H1 (cell line): ENCODE measurements around the gene SON. TPM values are rescaled to one million over a fixed set of nuclear protein-coding genes. Genes with fewer than 3 reads are reported as not detected.

Experiments
- CTCF ChIA-PET: fragments of 300-600 bp; sonication (Branson Sonifier 250); formaldehyde crosslinking; loops from one replicate; lab custom pipeline; 2021; ENCODE audit not compliant: partially characterized antibody; lab: Charles Lee
- POLR2A ChIA-PET: fragments of 300-600 bp; sonication (Branson Sonifier 250); formaldehyde crosslinking; loops from one replicate; lab custom pipeline; 2021; ENCODE audit warnings: inconsistent platforms; ENCODE audit not compliant: partially characterized antibody; lab: Charles Lee
- DNase-seq, 2 experiments: peaks; one replicate each; pipeline versions ENCODE4 v3.0.0 to v3.0.0-alpha.2; 2010 to 2022; ENCODE audit warnings: low spot score in 2 of 2, low read depth in 1 of 2, mixed read lengths in 1 of 2
- FAIRE-seq: peaks from 2 replicates; lab custom pipeline; 2011; peaks lifted over from hg19 to GRCh38; lab: Jason Lieb, UNC
- H2AFZ ChIP-seq: 2 replicates; pipeline ENCODE4 v1.8.1; 2012; ENCODE audit warnings: low read length, inconsistent platforms
- H2AK5ac ChIP-seq: 2 replicates; pipeline ENCODE4 v1.6.1; 2013; ENCODE audit warnings: low read depth, low read length
- H2BK120ac ChIP-seq: replicated peaks from 2 replicates; pipeline ENCODE3; 2013; ENCODE audit warnings: low read depth, low read length, inconsistent platforms
- H2BK12ac ChIP-seq: 2 replicates; pipeline ENCODE4 v1.6.1; 2013; ENCODE audit warnings: low read depth, low read length
- H2BK15ac ChIP-seq: 2 replicates; pipeline ENCODE4 v1.6.1; 2013; ENCODE audit warnings: low read length
- H2BK20ac ChIP-seq: 2 replicates; pipeline ENCODE4 v1.6.1; 2013; ENCODE audit warnings: low read length
- H2BK5ac ChIP-seq: 2 replicates; pipeline ENCODE4 v1.6.1; 2013; ENCODE audit warnings: low read depth, low read length
- H3K14ac ChIP-seq: 2 replicates; pipeline ENCODE4 v1.6.1; 2013; ENCODE audit warnings: inconsistent platforms; ENCODE audit not compliant: insufficient read length
- H3K18ac ChIP-seq: 2 replicates; pipeline ENCODE4 v1.6.1; 2013; ENCODE audit warnings: low read length; ENCODE audit errors: extremely low read depth
- H3K23ac ChIP-seq: 2 replicates; pipeline ENCODE4 v1.6.1; 2013; ENCODE audit warnings: inconsistent platforms; ENCODE audit not compliant: insufficient read length
- H3K23me2 ChIP-seq: 2 replicates; pipeline ENCODE4 v1.6.1; 2013; ENCODE audit warnings: low read depth, low read length
- H3K27ac ChIP-seq: 2 replicates; pipeline ENCODE4 v1.6.1; 2011; ENCODE audit warnings: low read depth, low read length, inconsistent platforms
- H3K27me3 ChIP-seq, 4 experiments: replicated peaks in 1 of 4; 1 replicate in 1 of 4; 2 replicates in 3 of 4; pipeline versions ENCODE4 v1.6.1 to v1.8.1; 2011 to 2013; ENCODE audit warnings: low read length in 3 of 4, mild to moderate bottlenecking in 3 of 4, inconsistent platforms in 2 of 4, mixed read lengths in 2 of 4, moderate library complexity in 1 of 4; ENCODE audit not compliant: control insufficient read depth in 3 of 4, insufficient read depth in 3 of 4; ENCODE audit errors: extremely low read depth in 1 of 4
- H3K36me3 ChIP-seq, 4 experiments: 2 replicates each; pipeline versions ENCODE4 v1.6.1 to v1.8.1; 2011 to 2013; ENCODE audit warnings: mild to moderate bottlenecking in 4 of 4, low read length in 3 of 4, moderate library complexity in 2 of 4, control low read depth in 1 of 4, inconsistent platforms in 1 of 4; ENCODE audit not compliant: insufficient read depth in 4 of 4, control insufficient read depth in 2 of 4
- H3K4ac ChIP-seq: replicated peaks from 2 replicates; pipeline ENCODE3; 2013; ENCODE audit warnings: low read length, low read depth, mixed read lengths, inconsistent platforms; ENCODE audit not compliant: insufficient read length
- H3K4me1 ChIP-seq, 4 experiments: replicated peaks in 1 of 4; 1 replicate in 1 of 4; 2 replicates in 3 of 4; pipeline versions ENCODE4 v1.6.1 to v1.8.1; 2011 to 2013; ENCODE audit warnings: low read length in 3 of 4, inconsistent platforms in 2 of 4, mixed read lengths in 1 of 4; ENCODE audit not compliant: insufficient read depth in 4 of 4, control insufficient read depth in 3 of 4
- H3K4me2 ChIP-seq, 2 experiments: 2 replicates each; pipeline versions ENCODE4 v1.6.1 to v1.8.1; 2011 to 2013; ENCODE audit warnings: low read depth in 2 of 2, low read length in 2 of 2, control low read depth in 1 of 2, inconsistent platforms in 1 of 2, mild to moderate bottlenecking in 1 of 2; ENCODE audit not compliant: insufficient read depth in 1 of 2
- H3K4me3 ChIP-seq, 4 experiments: fragments of 200-600, 300-600 bp in 1 of 4; sonication (generic), shearing (Covaris generic), sonication (Bioruptor Twin) in 1 of 4; 2 replicates each; pipeline versions ENCODE4 v1.5.1 to v1.8.1; 2011 to 2016; ENCODE audit warnings: low read length in 4 of 4, low read depth in 3 of 4, control low read depth in 2 of 4, inconsistent platforms in 2 of 4, mild to moderate bottlenecking in 2 of 4, mixed read lengths in 1 of 4, moderate library complexity in 1 of 4; ENCODE audit not compliant: insufficient read depth in 2 of 4; ENCODE audit errors: extremely low read depth in 1 of 4
- H3K56ac ChIP-seq: replicated peaks from 2 replicates; pipeline ENCODE3; 2013; ENCODE audit warnings: low read depth, mild to moderate bottlenecking, mixed read lengths, low read length, inconsistent platforms; ENCODE audit not compliant: insufficient read length
- H3K79me1 ChIP-seq: 2 replicates; pipeline ENCODE4 v1.6.1; 2013; ENCODE audit warnings: low read depth, low read length, control low read depth
- H3K79me2 ChIP-seq, 2 experiments: 2 replicates each; pipeline versions ENCODE4 v1.6.1 to v1.8.1; 2012 to 2013; ENCODE audit warnings: low read length in 2 of 2, mild to moderate bottlenecking in 2 of 2, inconsistent platforms in 1 of 2; ENCODE audit not compliant: insufficient read depth in 2 of 2, control insufficient read depth in 1 of 2
- H3K9ac ChIP-seq, 4 experiments: replicated peaks in 1 of 4; 1 replicate in 1 of 4; 2 replicates in 3 of 4; pipeline versions ENCODE4 v1.6.1 to v1.8.1; 2011 to 2013; ENCODE audit warnings: low read depth in 3 of 4, low read length in 3 of 4, control low read depth in 2 of 4, mild to moderate bottlenecking in 2 of 4, moderate library complexity in 2 of 4, inconsistent platforms in 1 of 4; ENCODE audit errors: extremely low read depth in 1 of 4
- H3K9me3 ChIP-seq, 2 experiments: 2 replicates each; pipeline versions ENCODE4 v1.6.1 to v1.8.1; 2012 to 2013; ENCODE audit warnings: mild to moderate bottlenecking in 2 of 2, moderate library complexity in 2 of 2, control low read depth in 1 of 2, inconsistent platforms in 1 of 2, low read depth in 1 of 2, low read length in 1 of 2, mixed read lengths in 1 of 2; ENCODE audit not compliant: insufficient read depth in 2 of 2
- H4K20me1 ChIP-seq, 2 experiments: replicated peaks in 1 of 2; 2 replicates each; pipeline versions ENCODE3 to v1.8.1; 2011 to 2013; ENCODE audit warnings: inconsistent platforms in 2 of 2, low read length in 2 of 2, mild to moderate bottlenecking in 1 of 2; ENCODE audit not compliant: insufficient read depth in 2 of 2, control insufficient read depth in 1 of 2
- H4K5ac ChIP-seq: 2 replicates; pipeline ENCODE4 v1.6.1; 2013; ENCODE audit warnings: low read length, low read depth, mixed read lengths, inconsistent platforms; ENCODE audit not compliant: insufficient read length
- H4K8ac ChIP-seq: 2 replicates; pipeline ENCODE4 v1.8.0; 2013; ENCODE audit warnings: mild to moderate bottlenecking, moderate library complexity, low read length, inconsistent platforms; ENCODE audit not compliant: insufficient read depth; ENCODE audit errors: extremely low read depth
- H4K91ac ChIP-seq: replicated peaks from 2 replicates; pipeline ENCODE3; 2013; ENCODE audit warnings: low read length, mixed read lengths, inconsistent platforms; ENCODE audit not compliant: insufficient read length
- CBX5 ChIP-seq: fragments of 300-800, 300-1000 bp; sonication (generic); IDR thresholded peaks from 2 replicates; pipeline ENCODE4 v1.7.1; 2016; ENCODE audit warnings: antibody characterized with exemption, low read length, low read depth
- EGR1 ChIP-seq: IDR thresholded peaks from 2 replicates; pipeline ENCODE4 v1.6.1; 2011; ENCODE audit warnings: low read depth, low read length, borderline replicate concordance
- HDAC2 ChIP-seq, 2 experiments: fragments of 300-600 bp in 1 of 2; sonication (generic) in 1 of 2; IDR thresholded peaks; 2 replicates each; pipeline ENCODE4 v1.6.1; 2011 to 2012; ENCODE audit warnings: low read depth in 2 of 2, low read length in 2 of 2, mild to moderate bottlenecking in 2 of 2, moderate library complexity in 2 of 2, borderline replicate concordance in 1 of 2, inconsistent platforms in 1 of 2
- PHF8 ChIP-seq: fragments of 200-600 bp; sonication (generic); conservative IDR thresholded peaks from 2 replicates; pipeline ENCODE4 v1.7.1; 2012; ENCODE audit warnings: low read depth, mild to moderate bottlenecking, inconsistent platforms, low read length, moderate library complexity
- SAP30 ChIP-seq: fragments of 300-600 bp; sonication (generic); IDR thresholded peaks from 2 replicates; pipeline ENCODE4 v1.7.1; 2012; ENCODE audit warnings: low read length, moderate library complexity, mild to moderate bottlenecking, inconsistent platforms; ENCODE audit not compliant: insufficient read depth, insufficient replicate concordance
- SP2 ChIP-seq: IDR thresholded peaks from 2 replicates; pipeline ENCODE4 v1.6.1; 2012; ENCODE audit warnings: mild to moderate bottlenecking, low read length, inconsistent platforms
- WGBS, 2 experiments: shearing (Covaris generic) in 1 of 2; methylation state at CpG; one replicate each; pipeline versions ENCODE4 v1.1.6 to v1.1.7; 2013 to 2015; ENCODE audit warnings: low lambda C conversion rate in 2 of 2, mixed read lengths in 2 of 2, inconsistent platforms in 1 of 2, low coverage in 1 of 2, missing lambda C conversion rate in 1 of 2; ENCODE audit not compliant: insufficient replicate concordance in 2 of 2, insufficient coverage in 1 of 2, insufficient read length in 1 of 2; ENCODE audit errors: extremely low coverage in 1 of 2, missing lambda C conversion rate in 1 of 2; 5-methylcytosine and 5-hydroxymethylcytosine counted together
- polyA plus RNA-seq, 7 experiments: library from polyadenylated mRNA; depleted of rRNA in 3 of 7; stranded (reverse) in 5 of 7; unstranded in 2 of 7; fragments of >200 nt in 5 of 7; fragments of 200-250 nt in 2 of 7; gene quantifications; 1 replicate in 5 of 7; 2 replicates in 1 of 7; 4 replicates in 1 of 7; pipeline versions ENCODE4 v1.2.1 to v1.2.3, GENCODE V29; 2011 to 2013; ENCODE audit warnings: missing spikeins in 2 of 7, mixed read lengths in 2 of 7
- total RNA-seq: library from RNA; stranded (reverse); fragmentation: NEBNext Ultra II Directional; extraction: Animal tissue kit (Norgen Biotek cat#: 25700); gene quantifications from 2 replicates; pipeline ENCODE4 v1.2.1, GENCODE V29; 2021
- TF ChIP-seq, protein P1 (sequence below): IDR thresholded peaks from 2 replicates; pipeline ENCODE4 v1.6.1; 2011; ENCODE audit warnings: low read length, improper control_type of control experiment
- TF ChIP-seq, protein P2 (sequence below): IDR thresholded peaks from 2 replicates; pipeline ENCODE4 v1.6.1; 2012; ENCODE audit warnings: inconsistent platforms

SON gene
- total and polyA plus RNA-seq, 2 of the 8 experiments (the other 6 are each of a cell fraction or from before 2014, with no cell fraction given): 122 to 274 TPM

DNA sequence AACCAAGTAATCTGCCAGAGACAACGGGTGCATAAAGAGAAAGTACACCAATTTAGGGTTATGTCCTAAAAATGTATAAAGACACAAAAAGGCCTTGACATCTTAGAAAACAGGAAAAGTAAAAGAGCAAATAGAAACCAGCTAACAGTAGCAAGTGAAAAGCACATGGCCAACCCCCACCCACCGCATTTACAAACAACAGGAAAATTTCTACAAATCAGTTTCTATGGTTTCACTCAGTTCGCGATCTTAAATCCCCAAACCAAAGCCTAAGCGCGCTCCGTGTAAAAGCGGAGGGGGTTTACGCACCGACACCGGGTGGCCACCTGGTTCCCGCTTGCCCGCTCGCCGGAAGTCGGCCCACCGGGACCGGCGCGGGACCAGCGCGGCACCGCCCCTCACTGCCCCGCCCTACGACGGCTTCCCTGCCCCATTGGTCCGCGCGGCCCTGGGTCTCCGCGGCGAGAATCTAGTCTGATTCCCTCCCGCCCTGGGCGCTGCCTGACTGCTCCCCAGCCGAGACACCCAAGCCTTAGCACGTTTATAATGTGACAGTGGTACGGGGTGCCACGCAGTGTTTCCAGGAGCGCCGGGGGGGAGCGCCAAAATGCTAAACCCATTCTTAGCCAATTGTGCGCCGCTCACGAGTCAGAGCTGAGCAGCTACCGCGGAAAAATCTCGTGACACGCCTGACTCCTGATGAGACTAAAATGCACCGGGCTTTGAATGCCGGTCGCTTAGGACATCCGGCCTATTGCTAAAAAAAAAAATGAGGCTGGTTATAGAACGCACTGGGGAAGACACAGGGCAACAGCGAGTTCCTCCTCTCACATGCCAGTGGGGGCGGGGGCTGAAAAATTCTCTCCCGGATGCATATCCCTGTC is 840 bp upstream of the SON start, which contains the start of gene GART:
GART (minus strand) TSS at position 362 of the 884 bp plus-strand sequence. CDS start 2,802 bp downstream, outside the sequence.
- Histone ChIP-seq H2BK20ac (peak within 1 kb of the TSS; percentile 55; the same call in 1 of the 2 replicates), H2BK120ac (no peak within 1 kb of the TSS), H4K20me1 (peaks cover 7 to 10% of the 10 kb centered on the region in 2 experiments), H3K56ac (peak within 1 kb of the TSS; percentile 91), H3K4me3 (peak within 1 kb of the TSS; percentile 91 to 99 (median 95)), H4K8ac (peak within 1 kb of the TSS; percentile 99), H3K27me3 (no peaks in the 10 kb centered on the region), H2BK12ac (peak within 1 kb of the TSS; percentile 100; the same call in 1 of the 2 replicates), H2BK5ac (peak within 1 kb of the TSS; percentile 99), H3K79me2 (peaks cover 48 to 86% of the 10 kb centered on the region in 2 experiments), H3K4me1 (peaks cover 0 to 2% (median 0%) of the 10 kb centered on the region in 4 experiments; a peak in 3 of 7 replicates), H3K27ac (peak within 1 kb of the TSS; percentile 99), H3K14ac (no peak within 1 kb of the TSS), H3K23me2 (peaks cover 10% of the 10 kb centered on the region), H2AK5ac (peak within 1 kb of the TSS; percentile 88), H3K9me3 (no peaks in the 10 kb centered on the region), H4K5ac (peak within 1 kb of the TSS; percentile 88), H3K18ac (peak within 1 kb of the TSS; percentile 98), H2AFZ (peak within 1 kb of the TSS; percentile 93; the same call in 1 of the 2 replicates), H4K91ac (peak within 1 kb of the TSS; percentile 83), H3K4me2 (peak within 1 kb of the TSS; percentile 76 to 79), H3K79me1 (no peaks in the 10 kb centered on the region; the same call in 1 of the 2 replicates), H3K4ac (peak within 1 kb of the TSS; percentile 75), H3K23ac (no peak within 1 kb of the TSS), H3K36me3 (peaks cover 11 to 43% (median 19%) of the 10 kb centered on the region in 4 experiments), H2BK15ac (peak within 1 kb of the TSS; percentile 65; the same call in 1 of the 2 replicates), H3K9ac (peak within 1 kb of the TSS; percentile 97 to 100 (median 98))
- WGBS, 2 experiments: 2% methylated on average over 56 of the region's 56 CpGs; no CpG with 5 or more reads in 1 of the 2 experiments
- CTCF ChIA-PET: no interaction called here
- DNase-seq (peak; percentile 39 to 87), FAIRE-seq (no peak)
- POLR2A ChIA-PET: interaction anchor here (0.8 to 6.3 kb wide), 12 partner anchors 10 to 180 kb away, joined by 3 to 64 read pairs (median 4); partner anchors contain the start of gene DONSON
- TF ChIP-seq, protein P1, sequence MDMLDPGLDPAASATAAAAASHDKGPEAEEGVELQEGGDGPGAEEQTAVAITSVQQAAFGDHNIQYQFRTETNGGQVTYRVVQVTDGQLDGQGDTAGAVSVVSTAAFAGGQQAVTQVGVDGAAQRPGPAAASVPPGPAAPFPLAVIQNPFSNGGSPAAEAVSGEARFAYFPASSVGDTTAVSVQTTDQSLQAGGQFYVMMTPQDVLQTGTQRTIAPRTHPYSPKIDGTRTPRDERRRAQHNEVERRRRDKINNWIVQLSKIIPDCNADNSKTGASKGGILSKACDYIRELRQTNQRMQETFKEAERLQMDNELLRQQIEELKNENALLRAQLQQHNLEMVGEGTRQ: no peak
- TF ChIP-seq SAP30 (peak; percentile 98), HDAC2 (IDR thresholded peaks at IDR 0.05; ENCODE audit: borderline replicate concordance in 1 of 2, low read depth in 2 of 2, low read length in 2 of 2) (peak in 1 of 2 experiments; percentile 94; a peak in 2 of 4 replicates), EGR1 (no peak), CBX5 (no peak), SP2 (no peak), PHF8 (peak; percentile 82)
- TF ChIP-seq, protein P2, sequence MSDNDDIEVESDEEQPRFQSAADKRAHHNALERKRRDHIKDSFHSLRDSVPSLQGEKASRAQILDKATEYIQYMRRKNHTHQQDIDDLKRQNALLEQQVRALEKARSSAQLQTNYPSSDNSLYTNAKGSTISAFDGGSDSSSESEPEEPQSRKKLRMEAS: peak; percentile 65
